ENCODE measurements around the gene CTIF. TPM values are rescaled to one million over a fixed set of nuclear protein-coding genes. Genes with fewer than 3 reads are reported as not detected.

The CTIF gene
- polyA plus RNA-seq, 1 of the 3 experiments (the other 2 are of a cell fraction): 47.2 TPM

DNA sequence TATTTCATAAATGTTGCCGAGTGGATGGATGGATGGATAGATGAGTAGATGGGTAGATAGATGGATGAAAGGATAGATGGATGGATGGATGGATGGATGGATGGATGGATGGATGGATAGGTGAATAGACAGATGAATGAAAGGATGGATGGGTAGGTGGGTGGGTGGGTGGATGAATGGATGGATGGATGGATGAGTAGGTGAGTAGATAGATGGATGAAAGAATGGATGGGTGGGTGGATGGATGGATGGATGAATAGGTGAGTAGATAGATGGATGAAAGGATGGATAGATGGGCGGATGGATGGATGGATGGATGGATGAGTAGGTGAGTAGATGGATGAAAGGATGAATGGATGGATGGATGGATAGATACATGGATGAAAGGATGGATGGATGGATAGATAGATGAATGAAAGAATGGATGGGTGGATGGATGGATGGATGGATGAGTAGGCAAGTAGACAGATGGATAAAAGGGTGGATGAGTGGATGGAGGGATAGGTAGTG lies 307.6 kb downstream of the CTIF start:
- peaks cover 16 to 39% of the 10 kb centered on the region in 2 experiments; a peak in 2 of 4 replicates for H3K4me1 ChIP-seq (ENCODE audit: control insufficient read depth in 1 of 2, insufficient read depth in 2 of 2, low read depth in 1 of 2, low read length in 1 of 2)

More for the DNA sequence above, 307.6 kb downstream of the CTIF start:
- Histone ChIP-seq H3K27me3 (ENCODE audit: insufficient read depth) (no peaks in the 10 kb centered on the region), H3K79me2 (ENCODE audit: insufficient read depth) (no peaks in the 10 kb centered on the region; the same call in none of the 2 replicates), H3K9me3 (no peaks in the 10 kb centered on the region), H3K4me2 (no peak overlapping the region), H4K20me1 (ENCODE audit: insufficient read depth) (no peaks in the 10 kb centered on the region), H3F3A (replicated peaks; ENCODE audit: insufficient read depth) (no peaks in the 10 kb centered on the region), H3K4me3 (ENCODE audit: low read depth in 2 of 2, low read length in 1 of 2) (no peak overlapping the region), H3K9me2 (no peaks in the 10 kb centered on the region), H3K9ac (no peak overlapping the region), H3K36me3 (replicated peaks in 1 of 2; ENCODE audit: control insufficient read depth in 1 of 2, insufficient read depth in 2 of 2, low read length in 1 of 2) (no peaks in the 10 kb centered on the region), H3K27ac (ENCODE audit: low read depth in 2 of 2, low read length in 1 of 2) (no peak overlapping the region), H2AFZ (ENCODE audit: low read depth) (no peak overlapping the region)
- CTCF ChIA-PET: no interaction called here
- TF ChIP-seq ELF1 (IDR thresholded peaks at IDR 0.05) (no peak), SIN3A (IDR thresholded peaks at IDR 0.05; ENCODE audit: borderline replicate concordance, low read depth, low read length) (no peak), MXI1 (IDR thresholded peaks at IDR 0.05; ENCODE audit: low read depth, low read length) (no peak), TEAD4 (IDR thresholded peaks at IDR 0.05; ENCODE audit: borderline replicate concordance, insufficient read depth) (no peak), MEF2A (IDR thresholded peaks at IDR 0.05; ENCODE audit: borderline replicate concordance, low read depth) (no peak), RFX5 (IDR thresholded peaks at IDR 0.05; ENCODE audit: low read length) (no peak), EZH2phosphoT487 (IDR thresholded peaks at IDR 0.05; ENCODE audit: borderline replicate concordance, low read depth) (no peak), RXRA (IDR thresholded peaks at IDR 0.05; ENCODE audit: borderline replicate concordance, low read depth) (no peak), CHD2 (IDR thresholded peaks at IDR 0.05; ENCODE audit: low read length, partially characterized antibody) (no peak), GATA2 (CRISPR knock-in tag; IDR thresholded peaks at IDR 0.05) (no peak), NRF1 (IDR thresholded peaks at IDR 0.05; ENCODE audit: low read depth, low read length) (no peak), TCF12 (IDR thresholded peaks at IDR 0.05) (no peak), FOXM1 (IDR thresholded peaks at IDR 0.05; ENCODE audit: low read depth) (no peak), ZBTB33 (IDR thresholded peaks at IDR 0.05; ENCODE audit: borderline replicate concordance, low read depth) (no peak), CTCF (IDR thresholded peaks at IDR 0.05) (no peak)
- WGBS (ENCODE audit: low lambda C conversion rate): 96% methylated on average over 2 of the region's 2 CpGs
- no peak for DNase-seq
- POLR2A ChIA-PET: no interaction called here

All from SK-N-SH (cell line).